Hepatocyte (in vitro differentiated cells): ENCODE results near the gene LMTK2. TPM values are rescaled to one million over a fixed set of nuclear protein-coding genes. Genes with fewer than 3 reads are reported as not detected.
A peak's percentile ranks its signal among the peaks of the same experiment; 100 is the strongest.

Experiments
- DNase-seq: peaks from one replicate; pipeline ENCODE4 v3.0.0-alpha.2; 2016; ENCODE audit warnings: low spot score
- H2AFZ ChIP-seq: fragments of 200-600 bp; sonication (generic); 2 replicates; pipeline ENCODE4 v1.6.0; 2016; ENCODE audit warnings: antibody characterized with exemption, mild to moderate bottlenecking
- H3K27ac ChIP-seq: fragments of 200-600 bp; sonication (generic); 2 replicates; pipeline ENCODE4 v1.5.1; 2016; ENCODE audit warnings: mild to moderate bottlenecking
- H3K27me3 ChIP-seq: fragments of 200-600 bp; sonication (generic); 2 replicates; pipeline ENCODE4 v1.6.1; 2016
- H3K36me3 ChIP-seq: fragments of 200-600 bp; sonication (generic); replicated peaks from 2 replicates; pipeline ENCODE4 v1.5.1; 2016; ENCODE audit warnings: low read depth; ENCODE audit not compliant: insufficient read depth
- H3K4me1 ChIP-seq: fragments of 200-600 bp; sonication (generic); 2 replicates; pipeline ENCODE4 v1.5.1; 2016; ENCODE audit warnings: mild to moderate bottlenecking, moderate library complexity; ENCODE audit not compliant: insufficient read depth
- H3K4me2 ChIP-seq: fragments of 200-600 bp; sonication (generic); 2 replicates; pipeline ENCODE4 v1.6.0; 2016
- H3K4me3 ChIP-seq: fragments of 200-600 bp; sonication (generic); 2 replicates; pipeline ENCODE4 v1.5.1; 2016; ENCODE audit warnings: mild to moderate bottlenecking
- H3K79me2 ChIP-seq: fragments of 200-600 bp; sonication (generic); 2 replicates; pipeline ENCODE4 v1.6.0; 2017; ENCODE audit warnings: mild to moderate bottlenecking
- H3K9me2 ChIP-seq: fragments of 200-600 bp; sonication (generic); replicated peaks from 2 replicates; pipeline ENCODE4 v1.6.0; 2017; ENCODE audit warnings: mild to moderate bottlenecking; ENCODE audit not compliant: insufficient read depth
- H3K9me3 ChIP-seq: fragments of 200-600 bp; sonication (generic); 2 replicates; pipeline ENCODE4 v1.5.1; 2016; ENCODE audit warnings: low read depth, mild to moderate bottlenecking
- H4K20me1 ChIP-seq: fragments of 200-600 bp; sonication (generic); 2 replicates; pipeline ENCODE4 v1.6.0; 2016; ENCODE audit warnings: mild to moderate bottlenecking; ENCODE audit not compliant: insufficient read depth, poor library complexity, severe bottlenecking
- EZH2 ChIP-seq: fragments of 200-600 bp; sonication (generic); IDR thresholded peaks from 2 replicates; pipeline ENCODE4 v1.6.1; 2016; ENCODE audit warnings: antibody characterized with exemption, mild to moderate bottlenecking, borderline replicate concordance
- EZH2phosphoT487 ChIP-seq: fragments of 200-600 bp; sonication (generic); IDR thresholded peaks from one replicate; pipeline ENCODE4 v1.6.1; 2018; ENCODE audit warnings: antibody characterized with exemption, mild to moderate bottlenecking, low read depth, moderate library complexity; ENCODE audit not compliant: unreplicated experiment, severe bottlenecking
- WGBS: methylation state at CpG from one replicate; pipeline ENCODE4 v1.1.6; 2016; ENCODE audit warnings: low lambda C conversion rate; ENCODE audit errors: missing lambda C conversion rate; 5-methylcytosine and 5-hydroxymethylcytosine counted together
- polyA plus RNA-seq: library from polyadenylated mRNA; unstranded; fragments of >200 nt; fragmentation: Nextera tagmentation; extraction: Ambion mirVana; gene quantifications from 2 replicates; pipeline ENCODE4 v1.2.1, GENCODE V29; 2016
- total RNA-seq: library from RNA; depleted of rRNA; stranded (reverse); fragments of >200 nt; gene quantifications from 2 replicates; pipeline ENCODE4 v1.2.3, GENCODE V29; 2014
- TF ChIP-seq, protein P1 (sequence below): fragments of 200-600 bp; sonication (generic); IDR thresholded peaks from 2 replicates; pipeline ENCODE4 v1.5.1; 2016; ENCODE audit warnings: antibody characterized with exemption, mild to moderate bottlenecking; ENCODE audit not compliant: poor library complexity

LMTK2 gene
- total and polyA plus RNA-seq, 2 experiments from 2014 or later: 5.0 to 13.1 TPM

- H3K4me3 ChIP-seq: no peak overlapping the region
- DNase-seq: no peak
- WGBS: 87% methylated on average over 4 of the region's 4 CpGs
- peaks cover 88% of the 10 kb centered on the region for H3K79me2 ChIP-seq
- no peaks in the 10 kb centered on the region for H3K27me3 ChIP-seq
- TF ChIP-seq, protein P1, sequence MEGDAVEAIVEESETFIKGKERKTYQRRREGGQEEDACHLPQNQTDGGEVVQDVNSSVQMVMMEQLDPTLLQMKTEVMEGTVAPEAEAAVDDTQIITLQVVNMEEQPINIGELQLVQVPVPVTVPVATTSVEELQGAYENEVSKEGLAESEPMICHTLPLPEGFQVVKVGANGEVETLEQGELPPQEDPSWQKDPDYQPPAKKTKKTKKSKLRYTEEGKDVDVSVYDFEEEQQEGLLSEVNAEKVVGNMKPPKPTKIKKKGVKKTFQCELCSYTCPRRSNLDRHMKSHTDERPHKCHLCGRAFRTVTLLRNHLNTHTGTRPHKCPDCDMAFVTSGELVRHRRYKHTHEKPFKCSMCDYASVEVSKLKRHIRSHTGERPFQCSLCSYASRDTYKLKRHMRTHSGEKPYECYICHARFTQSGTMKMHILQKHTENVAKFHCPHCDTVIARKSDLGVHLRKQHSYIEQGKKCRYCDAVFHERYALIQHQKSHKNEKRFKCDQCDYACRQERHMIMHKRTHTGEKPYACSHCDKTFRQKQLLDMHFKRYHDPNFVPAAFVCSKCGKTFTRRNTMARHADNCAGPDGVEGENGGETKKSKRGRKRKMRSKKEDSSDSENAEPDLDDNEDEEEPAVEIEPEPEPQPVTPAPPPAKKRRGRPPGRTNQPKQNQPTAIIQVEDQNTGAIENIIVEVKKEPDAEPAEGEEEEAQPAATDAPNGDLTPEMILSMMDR: no peak
- TF ChIP-seq EZH2 (no peak), EZH2phosphoT487 (no peak)
- H4K20me1 ChIP-seq: peaks cover 14% of the 10 kb centered on the region
- peaks cover 11% of the 10 kb centered on the region for H3K4me1 ChIP-seq
- no peak overlapping the region for H3K4me2 ChIP-seq
- no peaks in the 10 kb centered on the region for H3K9me2 ChIP-seq
- no peaks in the 10 kb centered on the region for H3K9me3 ChIP-seq
- H3K36me3 ChIP-seq: no peaks in the 10 kb centered on the region
- no peak overlapping the region for H3K27ac ChIP-seq
- no peak overlapping the region for H2AFZ ChIP-seq
These were observed 5.4 kb downstream of the LMTK2 start for GRCh38 chr7:98112077-98112476.

GRCh38 chr7:98115746-98116525 is 9.3 kb downstream of the LMTK2 start:
- Histone ChIP-seq H3K79me2 (peaks cover 84% of the 10 kb centered on the region), H2AFZ (no peak overlapping the region), H3K4me3 (no peak overlapping the region), H3K27me3 (no peaks in the 10 kb centered on the region), H3K4me2 (no peak overlapping the region), H3K36me3 (no peaks in the 10 kb centered on the region), H3K27ac (peak overlapping the region; percentile 63), H3K9me2 (no peaks in the 10 kb centered on the region), H3K9me3 (no peaks in the 10 kb centered on the region), H3K4me1 (peaks cover 3% of the 10 kb centered on the region), H4K20me1 (peaks cover 6% of the 10 kb centered on the region)
- TF ChIP-seq EZH2 (no peak), EZH2phosphoT487 (no peak)
- TF ChIP-seq, protein P1: no peak
- no peak for DNase-seq
- WGBS: 95% methylated on average over 10 of the region's 10 CpGs

DNA sequence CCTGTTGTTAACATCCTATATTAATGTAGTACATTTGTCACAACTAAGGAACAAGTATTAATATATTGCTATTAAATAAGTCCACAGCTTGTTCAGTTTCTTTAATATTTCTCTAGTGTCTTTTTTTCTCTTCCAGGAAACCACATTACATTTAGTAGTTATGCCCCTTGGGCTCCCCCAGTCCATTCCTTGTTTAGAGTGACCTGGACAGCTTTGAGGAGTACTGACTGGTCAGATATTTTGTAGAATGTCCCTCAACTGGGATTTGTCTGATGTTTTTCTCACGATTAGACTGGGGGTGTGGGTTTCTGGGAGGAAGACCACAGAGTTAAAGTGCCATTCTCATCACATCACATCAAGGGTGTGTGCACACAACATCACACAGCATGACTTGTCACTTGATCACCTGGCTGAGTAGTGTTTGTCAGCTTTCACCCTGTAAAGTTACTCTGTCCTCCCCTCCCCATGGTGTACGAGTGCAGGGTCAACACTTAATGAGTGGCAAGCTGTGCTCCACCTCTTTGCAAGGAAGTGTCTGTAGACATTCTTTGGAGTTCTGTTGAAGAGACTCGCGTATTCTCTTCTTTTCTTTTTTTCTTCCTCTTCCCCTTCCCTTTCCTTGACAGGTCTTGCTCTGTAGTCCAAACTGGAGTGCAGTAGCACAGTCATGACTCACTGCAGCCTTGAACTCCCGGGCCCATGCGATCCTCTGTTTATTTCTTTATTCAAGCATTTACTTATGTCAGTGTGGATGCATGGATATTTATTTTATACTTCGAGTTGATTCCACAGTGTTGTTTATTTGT is 10.2 kb downstream of the LMTK2 start:
- no peak overlapping the region for H2AFZ ChIP-seq
- DNase-seq: peak; percentile 41
- 55% methylated on average over 7 of the region's 7 CpGs for WGBS
- no peaks in the 10 kb centered on the region for H4K20me1 ChIP-seq
- H3K4me3 ChIP-seq: no peak overlapping the region
- peaks cover 3% of the 10 kb centered on the region for H3K4me1 ChIP-seq
- H3K27me3 ChIP-seq: no peaks in the 10 kb centered on the region
- TF ChIP-seq EZH2phosphoT487 (no peak), EZH2 (no peak)
- TF ChIP-seq, protein P1: no peak
- peak overlapping the region; percentile 28 for H3K4me2 ChIP-seq
- H3K79me2 ChIP-seq: peaks cover 84% of the 10 kb centered on the region
- peak overlapping the region; percentile 63 for H3K27ac ChIP-seq
- no peaks in the 10 kb centered on the region for H3K9me2 ChIP-seq
- no peaks in the 10 kb centered on the region for H3K9me3 ChIP-seq
- H3K36me3 ChIP-seq: no peaks in the 10 kb centered on the region
